HG03565 (cell line): ENCODE measurements around the gene TNRC6A.
"Not testable (repeated sequence)": the region's sequence is repeated elsewhere in the genome, so short reads cannot be mapped to it uniquely, and the experiment has no call there.

Source experiments
- ATAC-seq: cut with Tn5 transposase; IDR thresholded peaks from one replicate; pipeline ENCODE4 v1.9.1; 2021; ENCODE audit warnings: mild to moderate bottlenecking, moderate library complexity; ENCODE audit not compliant: unreplicated experiment

TNRC6A gene

DNA sequence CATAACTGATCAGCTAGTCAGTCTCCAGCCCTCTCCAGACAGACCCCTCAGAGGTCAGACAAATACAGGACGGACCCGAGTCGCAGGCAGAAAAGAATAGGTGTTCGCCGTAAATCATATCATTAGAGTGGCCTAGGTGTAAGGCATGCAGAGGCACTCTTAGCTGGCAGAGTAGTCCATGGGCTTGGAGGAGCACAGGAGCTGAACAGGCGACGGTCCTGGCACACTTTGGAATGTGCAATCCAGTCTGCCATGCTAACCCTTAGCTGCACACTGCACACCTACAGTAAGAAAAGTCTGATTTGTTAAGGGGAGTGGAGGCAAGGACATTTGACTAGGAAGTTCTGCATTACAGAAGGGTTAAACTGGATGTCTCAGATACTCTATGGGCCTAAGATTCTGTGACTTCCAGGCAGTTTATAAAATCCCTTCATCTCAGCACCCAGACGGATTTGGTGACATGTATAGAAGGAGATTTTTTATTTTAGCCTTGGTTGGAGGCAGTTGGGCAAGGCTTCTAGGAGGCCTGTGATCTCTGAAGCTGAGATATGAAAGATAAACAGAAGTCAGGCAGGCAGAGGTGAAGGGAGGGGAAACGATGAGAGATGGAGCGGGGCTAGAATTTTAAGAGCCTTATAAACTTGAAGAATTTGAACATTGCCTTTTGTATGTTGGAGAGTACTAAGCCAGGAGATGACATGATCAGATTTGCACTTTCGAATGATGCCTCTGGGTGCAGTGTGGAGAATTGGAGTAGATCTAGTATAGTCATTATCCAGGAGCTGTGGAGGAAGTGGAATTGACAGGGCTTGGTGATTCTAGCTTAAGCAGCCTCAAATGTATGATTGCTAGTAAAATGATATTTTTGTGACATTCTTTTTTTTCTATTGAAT, 81.7 kb downstream of the TNRC6A start:
- no peak for ATAC-seq

DNA sequence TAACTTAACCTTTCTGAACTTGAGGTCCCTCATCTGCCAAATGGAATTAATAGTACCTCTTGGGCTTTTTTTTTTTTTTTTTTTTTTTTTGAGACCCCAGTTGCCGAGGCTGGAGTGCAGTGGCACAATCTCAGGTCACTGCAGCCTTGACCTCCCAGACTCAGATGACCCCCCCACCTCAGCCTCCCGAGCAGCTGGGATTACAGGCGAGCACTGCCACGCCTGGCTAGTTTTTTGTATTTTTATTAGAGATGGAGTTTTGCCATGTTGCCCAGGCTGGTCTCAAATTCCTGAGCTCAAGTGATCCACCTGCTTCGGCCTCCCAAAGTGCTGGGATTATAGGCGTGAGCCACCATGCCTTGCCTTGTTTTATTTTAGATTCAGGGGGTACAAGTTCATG, 83.4 kb downstream of the TNRC6A start:
- not testable (repeated sequence) for ATAC-seq

DNA sequence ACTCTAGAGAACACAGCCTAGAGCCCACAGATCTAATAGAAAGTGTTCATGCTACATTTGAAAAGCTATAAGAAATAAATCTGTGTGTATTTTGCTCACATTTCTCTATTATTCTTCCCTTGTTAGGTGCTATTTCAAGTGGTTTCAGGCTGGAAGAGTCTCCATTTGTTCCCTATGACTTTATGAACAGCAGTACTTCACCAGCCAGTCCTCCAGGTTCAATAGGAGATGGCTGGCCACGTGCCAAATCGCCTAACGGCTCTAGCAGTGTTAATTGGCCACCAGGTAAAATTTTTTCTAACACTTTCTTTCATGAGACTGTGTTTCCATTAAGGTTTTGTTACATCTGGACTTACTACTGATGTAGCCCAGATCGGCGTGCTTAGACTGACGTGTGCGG, 85.6 kb downstream of the TNRC6A start:
- no peak for ATAC-seq

DNA sequence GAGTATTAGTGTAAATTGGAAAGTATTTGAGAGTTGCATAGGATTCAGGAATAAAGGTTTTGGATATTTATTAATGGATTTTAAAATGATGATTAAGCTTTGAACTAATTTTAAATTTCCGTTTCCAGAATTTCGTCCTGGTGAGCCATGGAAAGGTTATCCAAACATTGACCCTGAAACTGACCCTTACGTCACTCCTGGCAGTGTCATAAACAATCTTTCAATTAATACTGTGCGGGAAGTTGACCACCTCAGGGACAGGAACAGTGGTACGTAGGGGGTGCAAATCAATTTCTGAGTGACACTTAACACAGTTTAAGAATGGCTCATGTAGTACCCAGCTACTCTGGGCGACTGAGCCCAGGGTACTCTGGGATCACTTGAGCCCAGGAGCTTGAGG, 87.2 kb downstream of the TNRC6A start:
- no peak for ATAC-seq

DNA sequence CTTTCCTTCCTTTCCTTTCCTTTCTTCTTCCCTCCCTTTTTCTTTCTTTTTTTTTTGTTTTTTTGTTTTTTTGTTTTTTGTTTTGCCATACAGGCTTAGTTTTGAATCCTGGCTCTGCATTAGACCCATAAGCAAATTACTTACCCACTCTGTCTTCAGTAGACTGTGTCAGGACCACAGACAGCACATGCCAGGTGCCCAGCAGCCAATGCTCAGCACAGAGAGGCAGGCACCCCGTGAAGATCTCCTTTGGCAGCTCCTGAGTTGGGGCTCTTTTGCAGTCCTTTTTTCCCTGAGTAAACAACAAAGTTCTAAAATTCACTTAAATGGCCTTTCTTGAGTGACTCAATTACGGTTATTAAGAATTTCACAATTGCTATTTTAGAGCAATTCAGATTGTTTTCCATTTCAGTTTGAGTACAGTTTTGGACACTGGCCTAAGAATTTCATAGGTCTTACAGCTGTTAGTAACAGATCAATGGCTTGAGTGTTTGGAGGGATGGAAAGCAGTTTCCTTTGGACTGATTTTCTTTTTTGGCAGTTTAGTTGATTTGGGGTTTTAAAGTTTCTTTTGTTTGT, 90.1 kb downstream of the TNRC6A start:
- ATAC-seq = no peak

DNA sequence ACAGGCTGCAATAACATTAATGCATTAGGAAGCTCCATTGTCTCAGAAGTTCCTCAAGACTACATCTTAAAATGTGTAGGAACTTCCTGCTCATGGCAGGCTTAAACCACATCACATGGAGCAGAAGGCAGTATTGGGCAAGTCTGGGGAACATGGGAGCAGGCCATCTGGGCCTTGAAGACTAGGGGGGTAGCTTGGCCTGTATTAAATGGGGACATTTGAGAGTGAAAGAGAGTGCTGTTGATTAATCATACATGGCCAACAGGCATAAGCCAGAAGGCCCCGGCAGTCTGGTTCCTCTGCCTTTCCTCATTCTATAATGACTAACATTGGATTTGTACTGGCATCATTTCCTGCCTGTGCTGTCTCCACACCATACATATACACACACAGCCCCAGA, 91.1 kb downstream of the TNRC6A start:
- ATAC-seq = no peak

DNA sequence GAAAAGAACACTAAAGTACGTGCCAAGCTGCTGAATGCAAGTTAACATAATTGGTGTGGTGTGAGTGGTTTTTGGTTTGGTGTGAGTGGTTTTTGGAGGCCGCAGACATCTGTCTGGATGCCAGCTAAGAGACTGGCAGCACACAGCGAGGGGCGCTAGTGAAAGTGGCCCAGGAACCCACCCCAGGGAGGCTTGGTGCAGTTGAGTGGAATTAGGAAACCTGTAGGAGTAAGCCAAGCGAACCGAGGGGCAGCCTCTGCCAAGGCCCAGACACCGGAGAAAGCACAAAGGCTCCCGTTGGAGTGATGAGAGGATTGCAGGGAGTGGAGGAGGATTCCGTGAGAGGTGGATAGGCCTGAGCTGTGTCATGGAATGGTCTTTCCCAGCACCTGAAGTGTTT, 91.7 kb downstream of the TNRC6A start:
- ATAC-seq = no peak

DNA sequence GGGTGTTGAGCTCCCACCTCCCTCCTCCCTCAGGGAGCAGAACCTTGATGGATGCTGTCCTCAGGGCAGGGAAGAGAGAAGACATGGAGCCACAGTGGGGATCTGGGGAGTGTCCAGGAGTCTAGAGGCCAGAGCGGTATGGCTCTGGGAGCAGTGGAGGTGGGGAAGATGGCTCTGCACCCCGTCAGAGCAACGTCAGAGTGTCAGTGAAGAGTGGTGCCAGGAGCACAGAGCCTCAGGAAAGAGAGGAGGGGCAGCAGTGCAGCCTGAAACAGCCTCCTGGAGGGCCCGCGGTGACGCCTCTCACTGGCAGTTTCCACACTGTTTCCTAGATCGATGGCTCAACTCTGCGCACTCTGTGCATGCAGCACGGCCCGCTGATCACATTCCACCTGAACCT, 93.1 kb downstream of the TNRC6A start:
- ATAC-seq = no peak

DNA sequence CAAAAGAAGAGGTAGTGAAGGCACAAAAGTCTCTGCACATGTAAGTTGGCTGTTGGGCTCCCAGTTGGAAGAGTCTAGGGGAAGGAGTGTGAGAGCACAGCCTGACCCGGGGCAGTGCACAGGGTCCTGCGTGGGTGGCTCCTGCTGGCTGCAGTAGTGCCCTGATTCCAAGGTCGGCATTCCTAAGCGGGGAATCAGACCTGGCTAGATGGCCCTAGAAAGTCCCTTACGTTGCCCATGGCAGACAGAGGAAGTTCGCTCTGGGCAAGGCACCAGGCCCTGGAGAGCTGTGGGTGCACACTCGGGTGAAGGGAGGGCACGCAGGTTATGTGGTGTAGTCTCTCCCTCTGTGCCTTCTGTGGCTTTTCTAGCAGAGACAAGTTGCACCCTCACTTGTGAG, 93.5 kb downstream of the TNRC6A start:
- no peak for ATAC-seq

DNA sequence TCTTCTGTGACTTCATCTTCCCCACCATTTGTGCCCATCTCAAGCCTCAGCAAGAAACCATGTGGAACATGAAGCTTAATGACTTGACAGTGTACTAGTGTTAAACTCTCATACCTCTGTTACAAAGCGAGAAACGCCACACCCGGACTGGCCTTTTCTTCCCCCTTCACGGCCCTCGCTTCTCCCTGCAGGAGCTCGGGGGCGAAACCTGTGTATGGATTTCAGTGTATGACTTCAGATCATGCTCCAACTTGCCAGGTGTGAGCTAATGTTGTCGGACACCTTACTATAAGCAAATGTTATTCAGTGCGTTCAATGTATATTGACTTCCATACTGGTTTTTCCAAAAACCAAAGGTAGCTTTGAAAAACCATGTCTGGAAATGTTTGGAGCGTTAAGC, 96.2 kb downstream of the TNRC6A start:
- ATAC-seq = no peak

DNA sequence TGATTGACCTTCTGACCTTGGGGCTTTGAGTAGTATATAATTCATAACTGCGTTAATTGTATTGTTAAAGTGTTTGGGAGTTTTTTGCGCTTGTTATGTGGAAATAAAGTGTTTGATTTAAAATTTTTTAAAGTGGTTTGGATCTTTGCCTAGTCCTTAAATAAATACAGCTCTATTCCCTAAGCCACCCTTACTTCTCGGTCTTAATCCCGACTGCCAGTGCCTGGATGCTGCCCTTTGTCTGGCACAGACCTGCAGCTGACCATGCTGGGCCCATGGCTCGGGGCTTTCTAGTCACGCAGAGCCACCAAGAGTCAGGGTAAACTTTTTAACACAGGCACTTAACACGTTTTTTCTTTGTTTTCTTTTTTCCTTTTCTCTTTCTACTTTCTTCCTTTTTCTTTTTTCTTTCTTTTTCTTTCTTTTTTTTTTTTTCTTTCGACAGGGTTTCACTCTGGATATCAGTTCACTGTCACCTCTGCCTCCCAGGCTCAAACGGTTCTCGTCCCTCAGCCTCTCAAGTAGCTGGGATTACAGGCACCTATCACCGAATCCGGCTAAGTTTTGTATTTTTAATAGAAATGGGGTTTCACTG, 96.7 kb downstream of the TNRC6A start:
- no peak for ATAC-seq

DNA sequence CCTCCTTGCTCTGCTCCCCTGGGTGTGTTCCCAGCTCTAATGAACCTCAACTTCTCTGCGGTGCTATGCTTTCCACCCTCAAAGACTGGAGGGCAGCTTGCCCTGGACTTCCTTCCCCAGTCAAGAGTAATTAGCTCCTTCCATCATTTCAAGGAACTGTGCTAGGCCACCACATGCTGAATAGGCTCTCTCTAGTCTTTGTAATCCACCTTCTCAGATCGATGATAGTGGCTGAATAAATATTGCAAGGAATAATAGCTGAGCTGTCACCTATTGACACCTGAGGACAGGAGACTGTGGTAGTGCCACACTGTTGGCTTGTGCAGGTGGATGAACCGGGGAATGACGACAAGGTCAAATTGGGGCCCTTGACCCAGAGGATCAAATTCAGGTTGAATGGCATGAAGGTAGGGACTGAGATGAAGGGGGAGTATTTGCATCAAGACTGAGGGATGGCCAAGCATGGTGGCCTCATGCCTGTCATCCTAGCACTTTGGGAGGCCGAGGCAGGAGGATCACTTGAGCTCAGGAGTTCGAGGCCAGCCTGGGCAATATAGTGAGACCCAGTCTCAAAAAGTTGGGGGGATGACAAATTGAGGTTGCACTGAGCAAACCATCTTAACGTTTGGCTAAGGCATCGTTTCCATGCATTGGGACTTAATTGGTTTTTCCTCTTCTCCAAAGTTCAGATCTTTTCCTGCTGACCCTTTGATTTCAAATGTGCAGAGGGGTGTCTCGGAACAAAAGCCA, 97.5 kb downstream of the TNRC6A start:
- no peak for ATAC-seq

DNA sequence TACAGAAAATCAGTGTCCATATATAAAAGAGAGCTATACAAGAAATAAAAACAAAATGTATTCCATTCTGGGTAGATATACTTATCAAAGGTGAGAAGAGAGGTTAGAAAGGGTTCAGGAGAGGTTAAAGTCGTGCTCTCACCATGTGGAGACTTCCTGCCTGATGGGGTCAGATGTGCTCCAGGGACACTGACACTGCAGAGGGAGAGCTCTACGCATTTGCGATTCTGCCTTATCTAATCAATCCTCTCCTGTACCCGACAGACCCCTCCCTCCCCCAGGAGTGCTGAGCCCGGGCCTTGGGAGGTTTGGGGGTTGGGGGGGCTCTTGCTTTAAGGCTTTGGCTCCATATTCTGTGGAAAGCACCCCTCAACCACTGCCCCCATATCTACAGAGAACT, 99.7 kb downstream of the TNRC6A start:
- ATAC-seq = no peak

DNA sequence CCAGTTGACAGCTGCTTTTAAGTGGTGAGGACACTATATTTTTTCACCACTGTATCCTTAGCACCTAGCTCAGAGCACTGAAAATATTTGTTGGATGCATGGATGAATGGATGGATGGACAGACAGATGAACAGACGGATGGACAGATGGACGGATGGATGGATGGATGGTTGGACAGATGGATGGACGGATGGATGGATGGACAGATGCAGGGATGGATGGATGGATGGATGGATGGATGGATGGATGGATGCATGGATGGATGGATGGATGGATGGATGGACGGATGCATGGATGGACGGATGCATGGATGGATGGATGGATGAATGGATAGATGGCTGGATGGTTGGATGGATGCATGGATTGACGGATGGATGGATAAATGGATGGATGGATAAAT, 103.9 kb downstream of the TNRC6A start:
- ATAC-seq = no peak

DNA sequence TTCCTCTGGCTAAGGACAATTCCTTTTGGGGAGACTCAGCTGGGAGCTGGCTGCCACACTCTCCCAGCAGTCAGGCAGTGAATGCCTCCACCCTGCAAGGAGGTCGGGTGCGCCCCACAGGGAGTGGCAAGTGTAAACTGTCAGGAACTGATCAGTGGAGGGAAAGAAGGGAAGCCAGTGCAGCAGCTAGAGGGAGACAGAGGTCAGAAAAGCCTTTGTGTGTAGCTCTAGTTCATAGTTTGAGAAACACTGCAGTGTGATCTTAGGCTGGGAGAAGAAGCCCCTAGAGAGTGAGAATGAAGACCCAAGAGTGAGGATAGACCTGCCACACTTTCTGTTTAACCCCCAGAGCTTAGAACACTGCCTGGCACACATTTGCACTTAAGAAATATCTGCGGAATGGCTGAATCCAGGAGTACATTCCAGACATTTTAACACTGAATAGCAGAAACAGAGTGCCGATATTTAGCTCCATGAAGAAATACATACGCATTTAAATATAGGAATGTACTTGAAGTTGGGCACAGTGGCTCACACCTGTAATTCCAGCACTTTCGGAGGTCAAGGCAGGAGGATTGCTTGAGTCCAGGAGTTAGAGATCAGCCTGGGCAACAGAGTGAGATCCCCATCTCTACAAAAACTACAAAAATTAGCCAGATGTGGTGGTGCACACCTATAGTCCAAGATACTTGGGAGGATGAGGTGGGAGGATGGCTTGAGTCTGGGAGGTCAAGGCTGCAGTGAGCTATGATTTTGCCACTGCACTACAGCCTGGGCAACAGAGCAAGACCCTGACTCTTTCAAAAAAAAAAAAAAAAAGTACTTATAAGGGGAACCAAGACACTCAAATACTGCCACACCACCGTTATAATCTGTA, 105.2 kb downstream of the TNRC6A start:
- ATAC-seq = no peak

DNA sequence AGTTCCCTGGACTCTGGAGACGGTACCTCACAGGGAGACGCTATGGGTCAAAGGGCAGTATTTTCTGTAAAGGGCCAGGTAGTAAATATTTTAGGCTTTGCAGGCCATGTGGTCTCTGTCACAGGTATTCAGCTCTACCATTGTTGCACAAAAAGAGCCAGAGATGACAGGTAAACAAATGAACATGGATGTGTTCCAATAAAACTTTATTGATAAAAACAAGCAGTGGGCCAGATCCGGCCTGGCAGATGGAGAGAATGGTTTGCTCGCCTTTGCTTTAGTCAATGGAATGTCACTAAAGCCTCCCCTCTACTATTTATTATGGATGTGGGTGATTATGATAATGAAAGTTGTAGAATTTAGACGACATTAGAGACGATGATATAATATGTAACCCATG, 107.4 kb downstream of the TNRC6A start:
- no peak for ATAC-seq

DNA sequence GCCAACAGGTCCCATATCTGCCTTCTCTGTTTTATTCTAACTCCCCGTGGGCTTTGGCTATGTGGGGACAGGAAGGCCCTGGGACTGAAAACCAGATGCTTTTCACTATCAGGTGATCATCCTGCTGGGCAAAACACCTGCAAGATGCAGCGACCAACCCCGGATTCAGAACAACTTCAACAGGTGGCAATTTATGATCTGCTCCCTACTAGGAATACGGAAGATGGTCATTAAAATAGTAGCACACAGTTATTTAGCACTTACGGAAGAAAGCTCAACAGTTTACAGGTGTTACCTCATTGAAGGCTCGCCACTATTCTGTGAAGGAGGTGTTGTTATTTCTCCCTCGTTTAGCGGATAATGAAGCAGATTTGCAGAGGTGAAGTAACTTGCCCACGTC, 108.5 kb downstream of the TNRC6A start:
- no peak for ATAC-seq

DNA sequence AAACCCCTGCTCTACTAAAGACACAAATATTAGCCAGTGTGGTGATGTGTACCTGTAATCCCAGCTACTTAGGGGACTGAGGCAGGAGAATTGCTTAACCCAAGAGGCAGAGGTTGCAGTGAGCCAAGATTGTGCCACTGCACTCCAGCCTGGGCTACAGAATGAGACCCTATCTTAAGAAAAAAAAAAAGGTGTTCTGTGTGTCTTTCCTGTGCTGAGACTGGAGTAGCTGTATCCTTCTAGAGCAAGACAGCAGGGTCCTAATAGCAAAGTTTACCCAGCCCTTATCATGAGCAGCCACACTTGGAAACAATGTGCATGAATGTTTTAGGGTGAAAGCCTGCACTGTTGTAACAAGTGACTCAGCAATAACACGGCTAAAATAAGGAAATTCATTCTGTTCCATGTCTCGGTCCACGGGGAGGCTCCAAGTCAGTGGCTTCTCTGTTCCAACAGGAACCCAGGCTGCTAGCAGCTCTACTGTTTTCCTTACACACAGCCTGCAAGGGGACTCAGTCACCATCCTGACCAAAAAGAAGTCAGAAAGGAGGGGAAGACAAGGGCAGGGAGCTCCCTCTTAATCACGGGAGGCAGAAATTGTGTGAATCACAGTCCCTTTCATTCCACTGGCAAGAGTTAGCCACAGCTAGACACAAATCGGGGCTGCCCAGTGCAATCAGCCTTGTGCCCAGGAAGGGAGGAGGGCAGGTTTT, 109.3 kb downstream of the TNRC6A start:
- ATAC-seq = no peak

DNA sequence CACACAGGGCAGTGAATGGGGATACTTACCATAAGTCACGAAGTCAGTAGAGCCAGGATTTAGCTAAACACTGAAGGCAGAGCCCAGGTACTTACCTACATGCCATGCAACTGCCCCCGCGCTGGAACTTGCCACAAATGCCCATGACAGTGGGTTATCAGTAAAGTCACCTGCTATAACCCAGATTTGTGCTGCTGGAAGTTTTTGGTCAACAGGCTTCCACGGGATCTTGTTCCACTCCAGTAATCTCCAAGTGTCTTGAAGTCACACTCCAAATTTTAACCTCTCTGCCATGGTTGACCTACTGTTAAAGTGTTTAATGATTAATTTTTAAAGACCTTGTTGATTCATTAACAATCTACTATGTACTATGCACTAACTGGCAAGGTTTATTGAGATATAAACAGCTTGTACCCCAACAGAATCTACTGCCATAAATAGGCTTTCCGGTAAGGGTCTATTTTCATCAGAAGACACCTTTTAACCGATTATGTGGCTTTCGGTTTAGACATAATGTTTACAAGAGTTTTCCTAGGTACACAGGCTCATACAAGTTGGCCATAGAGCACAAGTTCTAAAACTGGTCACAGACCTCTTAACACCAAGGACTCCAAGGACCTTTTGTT, 110.0 kb downstream of the TNRC6A start:
- no peak for ATAC-seq

DNA sequence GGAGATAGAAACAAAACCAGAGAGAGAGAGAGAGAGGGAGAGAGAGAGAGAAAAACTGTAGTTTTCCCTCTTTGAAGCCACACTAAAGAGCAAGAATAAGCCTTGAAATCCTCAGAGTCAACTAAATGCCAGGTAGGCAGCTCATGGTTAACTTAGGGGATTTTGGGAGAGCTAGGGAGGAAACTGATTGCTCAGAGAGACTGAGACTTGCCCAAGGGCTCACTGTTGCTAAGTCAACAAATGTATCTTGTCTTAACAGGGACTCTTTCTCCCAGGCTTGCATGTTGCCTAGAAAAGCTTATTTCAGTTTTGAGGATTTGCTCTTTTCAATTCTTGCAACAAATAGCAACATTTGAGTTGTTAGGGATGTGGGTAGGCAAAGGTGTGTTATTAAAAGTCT, 111.8 kb downstream of the TNRC6A start:
- ATAC-seq = no peak
